D721Med (cell line): ENCODE measurements around the gene NDOR1.

Source experiments
- DNase-seq: peaks from one replicate; pipeline ENCODE4 v3.0.0; 2011; ENCODE audit warnings: low spot score; ENCODE audit not compliant: insufficient read length
- FAIRE-seq: peaks from 2 replicates; lab custom pipeline; 2011; peaks lifted over from hg19 to GRCh38; lab: Jason Lieb, UNC
- TF ChIP-seq, protein P1 (sequence below): IDR thresholded peaks from 2 replicates; pipeline ENCODE4 v1.5.1; 2012; ENCODE audit warnings: mild to moderate bottlenecking, control low read depth; ENCODE audit not compliant: insufficient read depth; ENCODE audit errors: missing control alignments

The NDOR1 gene

DNA sequence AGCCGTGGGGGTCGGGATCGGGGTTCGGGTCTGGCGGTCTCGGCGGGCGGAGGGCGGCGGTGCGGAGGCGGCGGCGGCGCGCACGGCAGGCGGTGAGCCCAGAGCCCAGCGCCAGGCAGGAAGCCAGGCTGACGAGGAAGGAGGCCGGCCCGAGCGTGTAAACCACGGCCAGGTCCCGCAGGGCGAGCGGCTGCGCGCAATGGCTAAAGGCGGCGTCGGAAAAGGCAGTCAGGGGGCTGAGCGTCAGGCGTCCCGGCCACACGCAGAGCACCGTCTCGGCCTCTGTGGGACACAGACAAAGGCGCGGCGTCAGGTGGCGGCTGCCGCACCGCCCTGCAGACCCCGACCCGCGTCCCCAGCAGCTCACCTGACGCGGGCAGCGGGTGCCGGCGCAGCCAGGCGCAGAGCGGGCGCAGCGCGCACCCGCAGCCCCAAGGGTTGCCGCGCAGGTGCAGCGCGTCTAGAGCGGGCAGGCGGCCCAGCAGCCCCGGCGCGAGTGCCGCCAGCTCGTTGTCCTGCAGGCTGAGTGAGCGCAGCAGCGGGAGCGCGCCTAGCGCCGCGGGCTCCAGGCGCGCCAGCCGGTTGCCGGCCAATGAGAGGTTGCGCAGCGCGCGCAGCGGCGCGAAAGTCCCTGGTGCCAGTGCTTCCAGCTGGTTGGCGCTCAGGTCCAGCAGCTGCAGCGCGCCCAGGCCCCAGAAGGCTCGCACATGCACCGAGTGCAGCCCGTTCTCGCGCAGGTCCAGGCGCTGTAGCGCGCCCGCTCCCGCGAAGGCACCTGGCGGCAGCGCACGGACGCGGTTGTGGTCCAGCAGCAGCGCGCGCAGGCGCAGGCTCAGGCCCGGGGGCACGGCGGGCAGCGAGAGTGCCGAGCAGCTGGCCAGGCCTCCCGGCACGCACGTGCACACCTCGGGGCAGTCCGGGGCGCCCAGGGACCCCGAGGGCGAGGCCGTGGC, 36.3 kb upstream of the NDOR1 start:
- FAIRE-seq: no peak
- DNase-seq: peak; percentile 94
- TF ChIP-seq, protein P1, sequence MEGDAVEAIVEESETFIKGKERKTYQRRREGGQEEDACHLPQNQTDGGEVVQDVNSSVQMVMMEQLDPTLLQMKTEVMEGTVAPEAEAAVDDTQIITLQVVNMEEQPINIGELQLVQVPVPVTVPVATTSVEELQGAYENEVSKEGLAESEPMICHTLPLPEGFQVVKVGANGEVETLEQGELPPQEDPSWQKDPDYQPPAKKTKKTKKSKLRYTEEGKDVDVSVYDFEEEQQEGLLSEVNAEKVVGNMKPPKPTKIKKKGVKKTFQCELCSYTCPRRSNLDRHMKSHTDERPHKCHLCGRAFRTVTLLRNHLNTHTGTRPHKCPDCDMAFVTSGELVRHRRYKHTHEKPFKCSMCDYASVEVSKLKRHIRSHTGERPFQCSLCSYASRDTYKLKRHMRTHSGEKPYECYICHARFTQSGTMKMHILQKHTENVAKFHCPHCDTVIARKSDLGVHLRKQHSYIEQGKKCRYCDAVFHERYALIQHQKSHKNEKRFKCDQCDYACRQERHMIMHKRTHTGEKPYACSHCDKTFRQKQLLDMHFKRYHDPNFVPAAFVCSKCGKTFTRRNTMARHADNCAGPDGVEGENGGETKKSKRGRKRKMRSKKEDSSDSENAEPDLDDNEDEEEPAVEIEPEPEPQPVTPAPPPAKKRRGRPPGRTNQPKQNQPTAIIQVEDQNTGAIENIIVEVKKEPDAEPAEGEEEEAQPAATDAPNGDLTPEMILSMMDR: no peak

DNA sequence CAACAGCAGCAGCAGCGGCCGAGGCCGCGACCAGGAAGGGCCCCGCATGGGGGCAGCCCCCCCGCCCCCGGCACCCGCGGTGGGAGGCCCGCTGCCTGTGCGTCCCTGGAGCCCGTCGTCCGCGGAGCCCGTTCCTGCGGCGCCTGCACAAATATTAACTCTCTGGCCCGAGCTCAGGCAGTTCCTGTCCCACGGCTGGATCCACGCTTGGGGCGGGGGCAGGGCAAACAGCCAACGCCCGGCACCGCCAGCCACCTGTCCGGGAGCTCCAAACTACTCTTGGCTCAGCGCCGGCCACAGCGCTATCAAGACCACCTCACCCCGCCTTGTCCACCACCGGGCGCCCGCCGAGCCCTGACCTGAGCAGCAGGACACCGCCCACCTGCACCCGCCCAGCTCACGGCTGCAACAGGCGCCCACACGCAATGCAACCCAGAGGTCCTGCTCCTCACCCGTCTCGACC, 35.6 kb upstream of the NDOR1 start, which contains the start of gene LRRC26:
LRRC26 (minus strand) TSS at position 156 of the 463 bp plus-strand sequence; CDS start at position 48, 108 bp downstream.
- TF ChIP-seq, protein P1: no peak
- FAIRE-seq (no peak), DNase-seq (no peak)

DNA sequence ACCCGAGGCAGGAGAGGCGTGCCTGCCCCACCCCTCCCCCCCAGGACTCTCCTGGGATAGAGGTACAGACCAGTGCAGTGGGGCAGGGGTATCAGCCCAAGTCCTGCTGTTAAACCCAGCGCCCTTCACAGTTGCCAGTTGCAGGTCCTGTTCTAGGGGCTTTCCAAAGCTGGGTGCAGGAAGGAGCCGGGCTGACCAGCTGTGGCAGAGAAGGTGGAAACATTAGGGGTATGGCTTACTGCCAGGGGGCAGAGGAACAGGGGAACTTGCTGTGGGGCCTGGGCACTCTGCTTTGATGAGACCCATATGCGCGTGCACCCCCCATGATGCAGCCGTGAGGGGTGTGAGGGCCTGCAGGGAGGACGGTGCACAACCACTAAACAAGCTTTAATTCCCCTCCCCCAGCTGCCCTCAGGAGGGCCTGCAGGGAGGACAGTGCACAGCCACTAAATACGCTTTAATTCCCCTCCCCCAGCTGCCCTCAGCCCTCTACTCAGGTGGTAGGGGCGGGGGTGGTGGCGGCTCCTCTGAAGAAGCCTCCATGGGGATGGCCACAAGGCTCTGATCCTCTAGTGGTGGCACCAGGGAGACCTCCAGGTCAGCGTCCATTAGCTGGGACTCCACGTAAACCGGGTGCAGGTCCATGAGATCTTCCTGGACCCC, 34.9 kb upstream of the NDOR1 start:
- TF ChIP-seq, protein P1: no peak
- FAIRE-seq (no peak), DNase-seq (no peak)

DNA sequence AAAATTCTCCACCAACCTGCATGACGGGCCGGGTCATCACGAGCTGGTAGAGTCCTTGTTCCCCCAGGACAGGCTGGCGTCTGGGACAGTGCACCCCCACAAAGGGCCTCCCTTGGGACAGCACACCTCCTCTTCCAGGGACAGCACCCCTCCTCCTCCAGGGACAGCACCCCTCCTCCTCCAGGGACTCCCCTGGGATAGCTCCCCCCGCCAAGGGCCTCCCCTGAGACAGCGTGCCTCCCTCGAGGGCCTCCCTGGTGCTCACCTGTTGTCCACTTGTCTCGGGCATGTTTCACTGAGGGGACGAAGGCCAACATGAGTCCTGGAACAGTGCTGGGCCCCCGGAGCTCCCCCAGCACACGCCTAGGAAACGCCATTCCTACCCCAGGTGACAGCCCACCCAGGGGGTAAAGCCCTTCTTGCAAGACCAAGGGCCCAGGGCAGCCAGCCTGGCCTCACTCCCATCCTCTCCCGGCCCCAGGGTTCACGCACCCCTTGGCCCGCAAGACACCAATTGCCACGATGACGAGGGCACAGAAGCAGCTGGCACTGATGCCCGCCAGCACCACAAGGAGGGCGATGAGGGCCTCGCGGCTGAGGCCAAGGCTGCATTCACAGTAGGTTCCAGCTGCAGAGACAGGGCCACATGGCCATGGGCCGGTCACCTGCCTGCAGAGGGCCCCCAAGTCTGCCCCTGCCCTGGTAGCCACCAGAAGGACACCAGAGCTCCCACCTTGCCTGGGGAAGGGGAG, 34.2 kb upstream of the NDOR1 start:
- DNase-seq (no peak), FAIRE-seq (no peak)
- TF ChIP-seq, protein P1: no peak

DNA sequence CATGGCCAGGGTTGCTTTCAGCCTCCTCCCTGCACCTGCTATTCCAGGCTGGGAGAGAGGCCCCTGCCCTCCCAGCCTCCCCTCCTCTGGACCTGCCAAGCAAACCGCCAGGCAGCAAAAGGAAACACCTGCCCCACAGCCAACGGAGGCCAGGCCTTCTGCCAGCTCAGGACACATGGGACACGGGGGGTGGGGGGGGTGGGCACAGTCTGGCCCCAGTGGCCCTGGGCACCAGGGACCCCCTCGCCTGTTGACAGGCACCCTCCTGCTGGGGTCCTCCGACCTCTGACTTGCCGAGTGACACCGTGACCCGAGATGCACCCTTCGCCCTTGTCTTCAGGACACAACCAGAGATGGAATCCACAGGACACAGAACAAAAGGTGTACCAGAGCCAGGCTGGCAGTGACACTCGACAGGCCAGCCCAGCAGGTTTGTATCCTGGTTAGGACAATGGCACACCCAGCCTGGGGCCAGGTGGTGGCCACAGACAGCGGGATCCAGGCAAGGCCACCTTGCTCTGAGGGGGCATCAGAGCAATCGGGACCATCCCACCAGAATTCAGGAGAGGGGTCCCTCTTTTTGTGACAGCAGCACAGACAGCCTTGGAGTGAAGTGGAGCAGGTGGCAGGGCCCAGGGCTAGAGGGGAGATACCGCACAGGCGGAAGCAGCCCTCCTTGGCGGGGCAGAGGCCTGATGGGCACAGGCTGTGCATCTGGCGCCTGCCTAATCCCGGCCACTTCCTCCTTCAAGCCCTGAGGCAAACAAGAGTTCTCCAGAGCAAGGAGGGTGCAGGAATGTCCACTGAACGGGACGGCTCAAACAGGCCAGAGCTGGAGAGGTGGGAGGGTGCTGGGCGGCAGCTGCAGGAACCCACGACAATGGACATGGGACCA, 32.4 kb upstream of the NDOR1 start:
- TF ChIP-seq, protein P1: no peak
- DNase-seq (no peak), FAIRE-seq (no peak)

DNA sequence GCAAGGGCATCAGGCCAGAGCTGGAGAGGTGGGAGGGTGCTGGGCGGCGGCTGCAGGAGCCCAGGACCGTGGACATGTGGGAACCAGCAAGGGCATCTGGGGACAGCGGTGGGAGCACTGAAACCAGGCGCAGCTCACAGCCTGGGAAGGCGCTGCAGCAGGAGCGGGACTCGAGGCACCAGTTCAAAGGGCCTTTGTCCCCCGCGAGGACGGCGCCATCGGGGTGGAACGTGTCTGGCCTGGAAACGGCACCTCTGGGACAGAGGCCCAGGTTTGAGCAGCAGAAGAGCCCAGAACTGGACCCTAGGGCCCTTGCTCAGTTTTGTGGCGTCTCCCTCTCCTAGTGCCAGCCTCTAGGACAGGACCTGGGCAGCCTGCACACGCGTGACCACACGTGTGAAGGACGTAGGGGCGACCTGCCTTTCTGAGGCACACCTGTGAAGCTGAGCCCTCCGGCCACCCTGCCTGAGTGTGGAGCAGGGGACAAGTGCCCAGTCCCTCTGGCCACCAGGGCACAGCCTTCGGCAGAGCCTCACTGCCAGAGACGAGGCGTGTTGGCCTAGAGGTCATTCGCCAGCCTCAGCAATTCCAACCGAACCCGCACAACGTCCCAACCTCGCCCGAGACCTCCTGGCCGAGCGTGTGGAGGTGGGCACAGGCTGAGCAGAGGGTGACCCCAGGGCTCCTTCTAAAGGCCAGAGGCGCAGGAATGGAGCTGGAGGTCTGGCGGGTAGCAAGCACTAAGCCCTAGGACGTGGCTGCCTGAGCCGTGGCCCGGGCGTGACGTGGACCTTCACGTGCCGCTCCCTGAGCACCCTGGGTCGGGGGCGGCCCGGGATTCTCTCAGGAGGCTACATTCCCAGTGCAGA, 31.5 kb upstream of the NDOR1 start:
- FAIRE-seq (no peak), DNase-seq (no peak)
- TF ChIP-seq, protein P1: no peak
